HG02973 (cell line): ENCODE measurements around the gene ENTPD8.
"Not testable (repeated sequence)": the region's sequence is repeated elsewhere in the genome, so short reads cannot be mapped to it uniquely, and the experiment has no call there.

Experiments
- ATAC-seq: cut with Tn5 transposase; IDR thresholded peaks from one replicate; pipeline ENCODE4 v1.9.1; 2021; ENCODE audit warnings: moderate library complexity; ENCODE audit not compliant: unreplicated experiment

Gene ENTPD8

GRCh38 chr9:137459152-137459600, 18.0 kb upstream of the ENTPD8 start, which contains the start of gene NSMF:
Gene NSMF, minus strand, starts transcription at chr9:137459334. Its CDS starts 232 bp downstream, at chr9:137459102.
- ATAC-seq, result peak; percentile 51

GRCh38 chr9:137458194-137459151, 17.3 kb upstream of the ENTPD8 start:
- peak; percentile 6 for ATAC-seq

GRCh38 chr9:137457406-137458193, 16.4 kb upstream of the ENTPD8 start:
- no peak for ATAC-seq

GRCh38 chr9:137456864-137457405, 15.8 kb upstream of the ENTPD8 start:
- no peak for ATAC-seq

DNA sequence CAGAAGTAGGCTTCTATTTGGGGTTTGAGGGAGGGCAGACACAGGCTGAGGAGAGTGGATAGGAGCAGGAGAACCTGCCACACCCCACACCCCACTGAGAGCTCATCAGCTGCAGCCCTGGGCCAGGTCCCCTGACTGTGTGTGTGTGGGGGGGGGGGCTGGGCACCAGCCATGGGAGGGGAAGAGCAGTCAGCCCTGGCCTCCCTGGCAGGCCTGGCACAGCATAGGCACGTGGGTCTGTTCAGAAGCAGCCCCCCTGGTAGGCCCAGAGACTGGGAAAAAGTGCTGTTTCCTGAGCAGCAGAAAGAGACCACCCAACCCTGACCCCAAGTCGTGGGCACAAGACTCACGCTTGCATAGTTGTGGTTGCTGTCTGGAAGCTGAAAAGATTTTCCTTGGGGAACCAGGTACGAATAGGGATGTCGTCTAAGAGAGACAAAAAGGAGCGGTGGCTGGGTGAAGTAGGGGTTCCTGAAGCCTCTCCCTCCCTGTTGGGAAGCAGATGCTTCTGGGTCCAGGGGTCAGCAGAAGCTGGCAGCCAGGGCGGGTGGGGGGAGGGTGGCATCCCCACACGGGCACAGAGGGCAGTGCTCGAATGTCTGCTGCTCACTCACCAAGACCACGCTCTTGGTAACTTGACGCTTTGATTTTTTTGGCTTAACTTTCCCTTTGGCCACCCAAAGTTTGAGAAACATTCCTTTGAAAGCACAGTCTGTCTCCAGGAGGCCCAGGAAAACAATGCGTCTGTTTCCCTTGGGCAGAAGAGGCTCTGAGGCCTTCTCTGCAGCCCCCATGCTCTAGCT, 15.1 kb upstream of the ENTPD8 start:
- ATAC-seq, result no peak

GRCh38 chr9:137455359-137455991, 14.3 kb upstream of the ENTPD8 start:
- no peak for ATAC-seq

DNA sequence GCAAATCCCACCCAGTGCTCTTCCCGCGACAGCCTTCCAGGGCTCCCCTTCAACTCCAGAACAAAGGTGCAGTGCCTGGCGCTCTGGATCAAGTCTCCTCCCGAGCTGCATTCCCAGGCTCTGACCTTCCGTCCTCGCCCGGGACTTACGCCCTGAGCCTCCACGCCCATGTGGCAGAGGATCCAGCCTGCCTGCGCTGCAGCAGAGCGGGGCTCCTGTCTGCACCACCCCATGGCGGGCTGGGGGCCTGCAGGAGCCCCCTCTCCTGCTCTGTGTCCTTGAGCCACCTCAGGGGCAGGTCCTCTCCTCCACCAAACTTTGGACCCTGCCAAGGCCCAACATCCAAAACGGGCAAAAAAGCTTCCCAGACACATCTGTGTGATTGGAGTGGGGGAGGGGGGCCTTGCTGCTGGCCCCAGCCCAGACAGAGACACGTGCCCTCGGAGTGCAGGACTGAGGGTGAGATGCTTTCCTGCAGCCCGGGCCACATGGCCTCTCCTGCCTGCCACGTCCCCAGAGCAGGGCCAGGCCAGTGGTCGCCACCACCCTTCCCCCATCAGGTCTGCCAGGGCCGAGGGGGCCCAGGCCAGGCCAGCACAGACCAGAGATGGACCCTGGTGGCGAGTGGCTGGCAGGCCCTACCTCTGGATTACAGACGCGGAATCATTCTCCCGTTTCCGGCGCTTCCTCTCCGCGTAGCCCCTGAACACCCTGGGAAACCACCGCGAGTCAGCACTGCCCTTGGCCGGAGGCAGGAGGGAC, 13.6 kb upstream of the ENTPD8 start:
- ATAC-seq, result no peak

DNA sequence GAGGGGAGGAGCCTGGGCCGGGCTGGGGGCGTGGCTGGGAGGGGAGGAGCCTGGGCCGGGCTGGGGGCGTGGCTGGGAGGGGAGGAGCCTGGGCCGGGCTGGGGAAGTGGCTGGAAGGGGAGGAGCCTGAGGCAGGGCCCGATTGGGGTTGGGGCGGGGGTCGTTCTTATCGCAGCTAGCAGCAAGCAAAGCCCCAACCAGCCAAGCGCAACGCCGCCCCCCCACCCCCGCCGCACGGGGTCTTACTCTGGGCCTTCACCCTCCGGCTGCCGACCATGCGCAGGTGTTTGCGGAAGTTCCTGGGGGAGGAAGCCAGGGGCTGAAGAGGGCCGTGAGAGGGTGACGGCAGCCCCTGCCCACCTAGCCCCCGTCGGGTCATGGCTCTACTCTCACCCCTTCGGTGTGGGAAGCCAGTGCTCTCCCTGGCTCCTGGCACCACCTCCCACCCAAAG, 13.0 kb upstream of the ENTPD8 start:
- ATAC-seq, result no peak

GRCh38 chr9:137453643-137454081, 12.5 kb upstream of the ENTPD8 start:
- ATAC-seq, result peak; percentile 49

- no peak for ATAC-seq
Observed at GRCh38 chr9:137452761-137453642, 11.8 kb upstream of the ENTPD8 start.

DNA sequence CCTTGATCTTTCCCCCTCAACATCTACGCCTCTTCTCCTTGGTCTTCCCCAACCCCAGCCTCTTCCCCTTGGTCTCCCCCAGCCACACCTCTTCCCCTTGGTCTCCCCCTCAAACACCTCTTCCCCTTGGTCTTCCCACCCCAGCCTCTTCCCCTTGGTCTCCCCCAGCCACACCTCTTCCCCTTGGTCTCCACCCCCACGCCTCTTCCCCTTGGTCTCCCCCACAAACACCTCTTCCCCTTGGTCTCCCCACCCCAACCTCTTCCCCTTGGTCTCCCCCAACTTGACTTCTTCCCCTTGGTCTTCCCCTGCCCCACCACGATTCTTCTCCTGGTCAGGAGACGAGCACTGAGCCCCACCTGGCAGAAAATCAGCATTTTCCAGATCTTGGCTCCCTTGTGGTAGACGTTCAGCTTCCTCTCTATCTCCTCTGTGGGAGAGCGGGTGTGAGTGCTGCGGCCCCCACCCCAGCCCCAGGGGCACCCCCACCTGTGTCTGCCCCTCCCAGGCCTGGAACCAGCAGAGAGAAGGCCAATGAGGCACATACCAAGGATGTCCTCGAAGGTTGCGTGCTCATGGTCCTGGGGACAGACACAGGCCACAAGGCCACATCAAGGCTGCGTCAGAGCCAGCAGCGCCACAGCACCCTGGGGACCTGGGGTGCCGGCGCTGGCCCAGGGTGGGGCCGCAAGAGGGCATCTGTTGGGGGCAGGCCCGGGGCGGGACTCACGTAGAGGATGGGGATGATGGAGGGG, 11.0 kb upstream of the ENTPD8 start:
- ATAC-seq, result no peak

GRCh38 chr9:137451264-137452005, 10.3 kb upstream of the ENTPD8 start:
- not testable (repeated sequence) for ATAC-seq

DNA sequence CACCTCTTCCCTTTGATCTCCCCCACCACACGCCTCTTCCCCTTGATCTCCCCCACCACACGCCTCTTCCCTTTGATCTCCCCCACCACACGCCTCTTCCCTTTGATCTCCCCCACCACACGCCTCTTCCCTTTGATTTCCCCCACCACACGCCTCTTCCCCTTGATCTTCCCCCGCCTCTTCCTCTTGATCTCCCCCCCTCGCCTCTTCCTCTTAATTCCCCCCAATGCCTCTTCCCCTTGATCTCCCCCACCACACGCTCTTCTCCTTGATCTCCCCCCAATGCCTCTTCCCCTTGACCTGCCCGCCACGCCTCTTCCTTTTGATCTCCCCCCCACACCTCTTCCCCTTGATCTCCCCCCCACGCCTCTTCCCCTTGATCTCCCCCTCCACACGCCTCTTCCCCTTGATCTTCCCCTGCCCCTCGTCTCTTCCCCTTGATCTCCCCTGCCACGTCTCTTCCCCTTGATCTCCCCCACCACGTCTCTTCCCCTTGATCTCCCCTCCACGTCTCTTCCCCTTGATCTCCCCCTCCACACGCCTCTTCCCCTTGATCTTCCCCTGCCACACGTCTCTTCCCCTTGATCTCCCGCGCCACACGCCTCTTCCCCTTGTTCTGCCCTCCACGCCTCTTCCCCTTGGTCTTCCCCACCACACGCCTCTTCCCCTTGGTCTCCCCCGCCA, 9.5 kb upstream of the ENTPD8 start:
- ATAC-seq, result not testable (repeated sequence)

- no peak for ATAC-seq
Observed at GRCh38 chr9:137449931-137450538, 8.9 kb upstream of the ENTPD8 start.

DNA sequence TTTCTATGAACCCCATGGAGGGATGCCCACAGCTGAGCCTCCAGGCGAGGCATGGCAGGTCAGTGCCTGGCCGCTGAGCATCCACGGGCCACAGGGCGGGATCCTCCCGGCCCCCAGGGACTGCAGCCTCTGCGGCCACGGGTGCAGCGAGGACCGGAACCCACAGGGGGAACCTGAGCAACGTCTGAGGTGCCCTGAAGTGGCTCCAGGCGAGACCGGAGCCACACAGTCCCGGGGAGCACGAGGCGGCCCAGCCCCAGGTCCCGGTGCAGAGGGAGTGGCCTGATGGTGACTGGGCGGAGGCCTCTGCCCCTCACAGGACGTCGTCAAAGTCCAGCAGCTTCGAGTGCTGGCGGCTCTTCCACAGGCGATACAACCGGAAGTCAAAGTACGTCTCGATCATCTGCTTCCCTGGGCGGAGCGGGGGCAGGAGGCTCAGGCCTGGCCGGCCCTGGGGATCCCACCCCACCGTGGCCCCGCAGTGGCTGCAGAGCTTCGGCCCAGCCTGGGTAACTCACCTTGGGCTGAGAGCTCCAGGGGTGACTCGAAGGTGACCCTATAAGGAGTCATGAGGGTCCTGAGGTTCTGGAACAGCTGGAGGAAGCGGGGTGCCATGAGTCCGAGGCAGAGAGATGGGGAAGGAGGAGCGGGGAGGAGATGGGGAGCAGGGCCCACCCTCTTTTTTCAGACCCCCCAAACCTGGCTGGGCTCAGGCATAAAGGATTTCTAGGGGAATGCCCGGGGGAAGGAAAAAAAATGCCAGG, 8.1 kb upstream of the ENTPD8 start:
- no peak for ATAC-seq
